ENCODE data around the gene EVPLL. TPM values are rescaled to one million over a fixed set of nuclear protein-coding genes. Genes with fewer than 3 reads are reported as not detected.

EVPLL gene
- total and polyA plus RNA-seq, 9 of the 15 experiments (the other 6 are each of a cell fraction or from before 2014, with no cell fraction given): not detected

DNA sequence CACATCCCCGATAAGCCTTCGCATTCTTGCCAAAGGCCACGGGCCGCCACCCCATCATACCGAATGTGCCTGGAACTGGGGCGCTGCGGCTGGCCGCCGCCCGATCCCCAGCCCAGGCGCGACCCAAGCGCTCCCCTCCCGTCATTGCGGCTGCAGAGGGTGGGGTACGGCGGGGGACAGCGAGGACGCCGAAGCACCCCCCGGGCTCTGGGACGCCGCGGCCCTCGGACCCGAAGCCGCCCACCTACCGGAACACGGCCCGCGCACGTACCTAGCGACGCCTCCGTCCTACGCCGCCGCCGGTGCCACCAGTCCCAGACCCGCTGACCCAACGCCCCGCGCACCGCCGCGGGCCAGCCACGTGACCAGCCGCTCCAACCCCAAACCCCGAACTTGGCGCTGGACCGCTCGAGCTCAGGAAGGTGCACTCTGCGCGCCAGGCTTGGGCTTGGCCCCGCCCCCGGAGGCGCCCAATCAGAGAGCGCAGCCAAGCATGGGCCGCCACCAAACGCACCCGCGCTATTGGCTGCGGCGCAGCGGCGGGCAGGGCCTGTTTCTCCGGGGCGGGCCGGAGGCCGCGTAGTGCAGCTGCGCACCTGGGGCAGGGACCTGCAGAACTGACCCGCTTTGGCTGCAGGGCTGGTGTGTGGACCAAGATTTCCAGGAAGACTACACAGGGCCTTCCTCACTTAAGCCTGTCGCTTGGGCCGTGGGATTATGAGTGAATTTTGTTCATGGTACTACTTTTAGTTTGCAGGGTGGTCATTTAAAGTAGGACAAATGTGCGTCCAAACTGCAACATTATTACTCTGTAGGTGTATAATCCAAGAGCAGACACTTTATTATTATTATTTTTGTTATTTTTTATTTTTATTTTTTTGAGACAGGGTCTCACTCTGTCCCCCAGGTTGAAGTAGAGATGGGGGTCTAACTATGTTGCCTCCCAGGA, 14.2 kb upstream of the EVPLL start, which contains the start of gene SHMT1 (continued):
- TF ChIP-seq, protein P1, sequence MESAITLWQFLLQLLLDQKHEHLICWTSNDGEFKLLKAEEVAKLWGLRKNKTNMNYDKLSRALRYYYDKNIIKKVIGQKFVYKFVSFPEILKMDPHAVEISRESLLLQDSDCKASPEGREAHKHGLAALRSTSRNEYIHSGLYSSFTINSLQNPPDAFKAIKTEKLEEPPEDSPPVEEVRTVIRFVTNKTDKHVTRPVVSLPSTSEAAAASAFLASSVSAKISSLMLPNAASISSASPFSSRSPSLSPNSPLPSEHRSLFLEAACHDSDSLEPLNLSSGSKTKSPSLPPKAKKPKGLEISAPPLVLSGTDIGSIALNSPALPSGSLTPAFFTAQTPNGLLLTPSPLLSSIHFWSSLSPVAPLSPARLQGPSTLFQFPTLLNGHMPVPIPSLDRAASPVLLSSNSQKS (CRISPR knock-in tag; IDR thresholded peaks at IDR 0.05): no peak
- TF ChIP-seq ZNF239 (CRISPR knock-in tag; IDR thresholded peaks at IDR 0.05) (no peak), GABPA (tag; conservative IDR thresholded peaks at IDR 0.05; ENCODE audit: low read depth) (no peak), RAD21 (CRISPR knock-in tag; conservative IDR thresholded peaks at IDR 0.05 in 1 of 2, IDR thresholded peaks at IDR 0.05 in 1 of 2) (no peak), PHF20 (IDR thresholded peaks at IDR 0.05; ENCODE audit: partially characterized antibody) (no peak), RBM14 (IDR thresholded peaks at IDR 0.05; ENCODE audit: borderline replicate concordance, insufficient read depth, low read depth, low read length) (no peak), SIN3A (IDR thresholded peaks at IDR 0.05; ENCODE audit: borderline replicate concordance in 2 of 2, control insufficient read depth in 1 of 2, low read depth in 2 of 2, low read length in 2 of 2) (no peak; a peak in 1 of 4 replicates), GABPB1 (CRISPR knock-in tag; IDR thresholded peaks at IDR 0.05) (no peak), PRMT5 (CRISPR knock-in tag; IDR thresholded peaks at IDR 0.05) (no peak), YBX1 (IDR thresholded peaks at IDR 0.05) (no peak), SNAPC5 (CRISPR knock-in tag; IDR thresholded peaks at IDR 0.05) (no peak), HIVEP1 (CRISPR knock-in tag; IDR thresholded peaks at IDR 0.05) (no peak), CTCF (IDR thresholded peaks at IDR 0.05 in 2 of 3, conservative IDR thresholded peaks at IDR 0.05 in 1 of 3; ENCODE audit: insufficient read depth in 2 of 3, low read depth in 1 of 3, low read length in 3 of 3) (no peak), TARDBP (IDR thresholded peaks at IDR 0.05) (no peak), ZNF830 (CRISPR knock-in tag; IDR thresholded peaks at IDR 0.05) (no peak), PURB (CRISPR knock-in tag; IDR thresholded peaks at IDR 0.05; ENCODE audit: low read depth) (no peak)
- TF ChIP-seq, protein P2, sequence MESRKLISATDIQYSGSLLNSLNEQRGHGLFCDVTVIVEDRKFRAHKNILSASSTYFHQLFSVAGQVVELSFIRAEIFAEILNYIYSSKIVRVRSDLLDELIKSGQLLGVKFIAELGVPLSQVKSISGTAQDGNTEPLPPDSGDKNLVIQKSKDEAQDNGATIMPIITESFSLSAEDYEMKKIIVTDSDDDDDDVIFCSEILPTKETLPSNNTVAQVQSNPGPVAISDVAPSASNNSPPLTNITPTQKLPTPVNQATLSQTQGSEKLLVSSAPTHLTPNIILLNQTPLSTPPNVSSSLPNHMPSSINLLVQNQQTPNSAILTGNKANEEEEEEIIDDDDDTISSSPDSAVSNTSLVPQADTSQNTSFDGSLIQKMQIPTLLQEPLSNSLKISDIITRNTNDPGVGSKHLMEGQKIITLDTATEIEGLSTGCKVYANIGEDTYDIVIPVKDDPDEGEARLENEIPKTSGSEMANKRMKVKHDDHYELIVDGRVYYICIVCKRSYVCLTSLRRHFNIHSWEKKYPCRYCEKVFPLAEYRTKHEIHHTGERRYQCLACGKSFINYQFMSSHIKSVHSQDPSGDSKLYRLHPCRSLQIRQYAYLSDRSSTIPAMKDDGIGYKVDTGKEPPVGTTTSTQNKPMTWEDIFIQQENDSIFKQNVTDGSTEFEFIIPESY (CRISPR knock-in tag; IDR thresholded peaks at IDR 0.05): no peak
- TF ChIP-seq, protein P3, sequence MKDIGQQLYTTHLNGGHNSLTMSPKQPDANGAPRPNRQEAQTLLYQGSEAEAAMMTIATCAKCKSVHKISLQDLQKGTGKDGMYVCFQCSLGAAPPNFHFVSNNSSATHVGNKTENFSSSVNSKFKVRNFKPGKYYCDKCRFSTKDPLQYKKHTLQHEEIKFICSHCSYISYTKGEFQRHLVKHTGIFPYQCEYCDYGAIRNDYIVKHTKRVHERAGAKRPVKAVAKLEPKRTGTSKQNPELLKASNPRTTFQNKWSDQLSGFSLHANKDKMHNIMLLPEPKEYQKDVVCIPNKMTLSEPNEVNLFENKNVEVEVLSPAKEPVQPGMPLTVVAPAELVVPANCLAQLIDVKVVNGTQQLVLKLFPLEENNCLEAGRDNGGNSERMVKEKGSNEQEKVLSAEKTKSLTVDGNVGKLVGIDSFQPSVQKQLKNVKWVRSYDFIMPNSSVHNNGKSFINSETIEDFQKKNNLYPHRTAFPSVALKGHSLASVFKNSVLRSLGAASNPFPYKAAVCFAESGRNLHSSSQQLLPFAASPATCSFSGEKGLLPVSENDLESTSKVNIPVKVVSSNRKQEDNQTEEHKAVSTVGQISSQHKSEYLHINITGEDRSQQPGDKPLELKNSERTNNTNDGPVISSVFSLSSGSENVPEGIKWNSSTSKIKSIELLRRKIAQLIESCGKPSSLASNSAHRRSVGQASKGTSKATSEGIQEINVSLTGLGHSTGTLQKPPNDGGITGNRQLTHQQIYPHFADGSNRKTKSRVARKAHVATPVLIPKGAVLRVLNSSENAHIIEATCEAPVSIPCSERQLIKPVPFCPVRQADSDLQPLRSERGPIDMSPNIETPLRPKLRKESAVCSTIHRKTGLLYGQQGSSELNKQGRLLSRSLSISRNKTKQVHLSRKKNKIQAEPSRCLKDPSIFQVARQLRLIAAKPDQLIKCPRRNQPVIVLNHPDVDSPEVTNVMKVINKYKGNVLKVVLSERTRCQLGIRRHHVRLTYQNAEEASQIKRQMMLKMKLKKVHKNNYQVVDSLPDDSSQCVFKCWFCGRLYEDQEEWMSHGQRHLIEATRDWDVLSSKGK (CRISPR knock-in tag; IDR thresholded peaks at IDR 0.05): no peak

Data from K562 (cell line).